SU-DHL-6 (cell line): ENCODE measurements around the gene PAIP2.

Source experiments
- H2AFZ ChIP-seq: fragments of 200-600 bp; sonication (generic); 2 replicates; pipeline ENCODE4 v1.6.1; 2014; ENCODE audit warnings: low read depth, mild to moderate bottlenecking, moderate library complexity, mixed read lengths, antibody characterized with exemption, low read length; ENCODE audit not compliant: severe bottlenecking
- H3F3A ChIP-seq: fragments of 200-600 bp; shearing (Covaris generic); 2 replicates; pipeline ENCODE4 v1.6.0; 2016; ENCODE audit warnings: antibody characterized with exemption, mild to moderate bottlenecking; ENCODE audit not compliant: insufficient read depth
- H3K27ac ChIP-seq: fragments of 200-600 bp; sonication (generic); 2 replicates; pipeline ENCODE4 v1.5.1; 2016; ENCODE audit warnings: low read depth, mild to moderate bottlenecking, low read length, moderate library complexity, mixed read lengths
- H3K27me3 ChIP-seq: fragments of 200-600 bp; sonication (generic), shearing (Covaris generic); 2 replicates; pipeline ENCODE4 v1.6.0; 2014; ENCODE audit warnings: mild to moderate bottlenecking, low read length
- H3K36me3 ChIP-seq: fragments of 200-600 bp; sonication (generic); 2 replicates; pipeline ENCODE4 v1.6.1; 2014; ENCODE audit warnings: mild to moderate bottlenecking, low read length, mixed read lengths
- H3K4me2 ChIP-seq: fragments of 300-600, 200-600 bp; shearing (Covaris generic), sonication (generic); 2 replicates; pipeline ENCODE4 v1.6.0; 2014; ENCODE audit warnings: low read length, low read depth, mild to moderate bottlenecking; ENCODE audit not compliant: poor library complexity, severe bottlenecking
- H3K4me3 ChIP-seq: fragments of 200-600 bp; sonication (generic); 2 replicates; pipeline ENCODE4 v1.5.1; 2014; ENCODE audit warnings: antibody characterized with exemption, low read length, mild to moderate bottlenecking, mixed read lengths; ENCODE audit not compliant: insufficient read depth, poor library complexity, severe bottlenecking
- H3K79me2 ChIP-seq: fragments of 200-600 bp; sonication (generic); 2 replicates; pipeline ENCODE4 v1.6.1; 2014; ENCODE audit warnings: mild to moderate bottlenecking, low read length, moderate library complexity; ENCODE audit not compliant: insufficient read depth
- H3K9ac ChIP-seq: fragments of 200-600 bp; sonication (generic); 2 replicates; pipeline ENCODE4 v1.7.0; 2014; ENCODE audit warnings: mild to moderate bottlenecking, low read length
- H3K9me2 ChIP-seq: fragments of 200-600 bp; sonication (generic); replicated peaks from 2 replicates; pipeline ENCODE4 v1.6.1; 2014; ENCODE audit warnings: low read length; ENCODE audit not compliant: insufficient read depth
- H3K9me3 ChIP-seq: fragments of 200-600 bp; sonication (generic); 2 replicates; pipeline ENCODE4 v1.6.1; 2014; ENCODE audit warnings: low read length, mixed read lengths; ENCODE audit not compliant: insufficient read depth
- H4K20me1 ChIP-seq: fragments of 200-600 bp; sonication (generic); 2 replicates; pipeline ENCODE4 v1.6.1; 2014; ENCODE audit warnings: low read depth, mild to moderate bottlenecking, antibody characterized with exemption, low read length, moderate library complexity, mixed read lengths
- CTCF ChIP-seq: fragments of 200-600 bp; sonication (generic); IDR thresholded peaks from one replicate; pipeline ENCODE4 v1.5.1; 2017; ENCODE audit warnings: antibody characterized with exemption, mild to moderate bottlenecking, low read length, moderate library complexity; ENCODE audit not compliant: insufficient read depth, poor library complexity, severe bottlenecking
- EZH2phosphoT487 ChIP-seq: fragments of 200-600 bp; sonication (generic), shearing (Covaris generic); conservative IDR thresholded peaks from 2 replicates; pipeline ENCODE4 v1.6.1; 2018; ENCODE audit warnings: mild to moderate bottlenecking, antibody characterized with exemption, low read length, moderate library complexity, mixed read lengths

The PAIP2 gene

GRCh38 chr5:139404484-139404840, 62.8 kb downstream of the PAIP2 start:
- peak overlapping the region; percentile 77 for H3K4me2 ChIP-seq
- H3K79me2 ChIP-seq, result no peaks in the 10 kb centered on the region
- peak overlapping the region; percentile 87 for H3K27ac ChIP-seq
- peak overlapping the region; percentile 97 for H2AFZ ChIP-seq
- no peaks in the 10 kb centered on the region for H3K36me3 ChIP-seq
- peak overlapping the region; percentile 56 for H3K9ac ChIP-seq
- peaks cover 6% of the 10 kb centered on the region for H3F3A ChIP-seq
- H4K20me1 ChIP-seq, result no peaks in the 10 kb centered on the region
- no peaks in the 10 kb centered on the region for H3K9me2 ChIP-seq
- TF ChIP-seq CTCF (no peak), EZH2phosphoT487 (no peak)
- no peaks in the 10 kb centered on the region for H3K27me3 ChIP-seq
- no peaks in the 10 kb centered on the region for H3K9me3 ChIP-seq
- H3K4me3 ChIP-seq, result peak overlapping the region; percentile 36

GRCh38 chr5:139406963-139407362, 65.3 kb downstream of the PAIP2 start:
- no peaks in the 10 kb centered on the region for H3K79me2 ChIP-seq
- no peak overlapping the region for H3K9ac ChIP-seq
- no peak overlapping the region for H3K27ac ChIP-seq
- H2AFZ ChIP-seq, result peak overlapping the region; percentile 19
- no peak overlapping the region for H3K4me3 ChIP-seq
- H3K4me2 ChIP-seq, result no peak overlapping the region
- H4K20me1 ChIP-seq, result no peaks in the 10 kb centered on the region
- no peaks in the 10 kb centered on the region for H3K27me3 ChIP-seq
- no peaks in the 10 kb centered on the region for H3K9me3 ChIP-seq
- TF ChIP-seq EZH2phosphoT487 (no peak), CTCF (no peak)
- H3F3A ChIP-seq, result peaks cover 6% of the 10 kb centered on the region
- no peaks in the 10 kb centered on the region for H3K9me2 ChIP-seq
- H3K36me3 ChIP-seq, result no peaks in the 10 kb centered on the region

- no peaks in the 10 kb centered on the region for H4K20me1 ChIP-seq
- H3K9me3 ChIP-seq, result no peaks in the 10 kb centered on the region
- H3K4me3 ChIP-seq, result no peak overlapping the region
- H3K9me2 ChIP-seq, result no peaks in the 10 kb centered on the region
- peaks cover 6% of the 10 kb centered on the region for H3F3A ChIP-seq
- H3K9ac ChIP-seq, result no peak overlapping the region
- H3K79me2 ChIP-seq, result no peaks in the 10 kb centered on the region
- peak overlapping the region; percentile 4 for H3K4me2 ChIP-seq
- H3K36me3 ChIP-seq, result no peaks in the 10 kb centered on the region
- no peak for TF ChIP-seq CTCF
- no peak for TF ChIP-seq EZH2phosphoT487
- no peaks in the 10 kb centered on the region for H3K27me3 ChIP-seq
- H3K27ac ChIP-seq, result 0 out of 2 replicates have a peak overlapping the region, but pooled peaks have one; percentile 8
- peak overlapping the region; percentile 19 for H2AFZ ChIP-seq
These were observed 65.9 kb downstream of the PAIP2 start for GRCh38 chr5:139407517-139407916.
